ENCODE results near the gene TCF7L1.
A peak's percentile ranks its signal among the peaks of the same experiment; 100 is the strongest.

The TCF7L1 gene

GRCh38 chr2:85248773-85249509 is 115.7 kb downstream of the TCF7L1 start:
- no peak overlapping the region for H3K4me3 ChIP-seq (ENCODE audit: low read length)
- peak; percentile 44 for DNase-seq (ENCODE audit: low read depth)
- TF ChIP-seq CTCF (conservative IDR thresholded peaks at IDR 0.05; ENCODE audit: low read depth, low read length) = no peak

- H3K4me3 ChIP-seq (ENCODE audit: low read length) = no peak overlapping the region
- TF ChIP-seq CTCF (conservative IDR thresholded peaks at IDR 0.05; ENCODE audit: low read depth, low read length) = no peak
- DNase-seq (ENCODE audit: low read depth) = no peak
Measured at GRCh38 chr2:85250045-85250444, 116.9 kb downstream of the TCF7L1 start.

- DNase-seq (ENCODE audit: low read depth) = no peak
- TF ChIP-seq CTCF (conservative IDR thresholded peaks at IDR 0.05; ENCODE audit: low read depth, low read length) = no peak
- H3K4me3 ChIP-seq (ENCODE audit: low read length) = no peak overlapping the region
Measured at GRCh38 chr2:85251070-85251616, 118.0 kb downstream of the TCF7L1 start.

GRCh38 chr2:85253890-85254289 is 120.7 kb downstream of the TCF7L1 start:
- no peak overlapping the region for H3K4me3 ChIP-seq (ENCODE audit: low read length)
- no peak for DNase-seq (ENCODE audit: low read depth)
- TF ChIP-seq CTCF (conservative IDR thresholded peaks at IDR 0.05; ENCODE audit: low read depth, low read length) = no peak

GRCh38 chr2:85254540-85255300 is 121.5 kb downstream of the TCF7L1 start:
- TF ChIP-seq CTCF (conservative IDR thresholded peaks at IDR 0.05; ENCODE audit: low read depth, low read length) = no peak
- no peak for DNase-seq (ENCODE audit: low read depth)
- H3K4me3 ChIP-seq (ENCODE audit: low read length) = no peak overlapping the region

GRCh38 chr2:85255456-85255812 is 122.2 kb downstream of the TCF7L1 start:
- no peak for DNase-seq (ENCODE audit: low read depth)
- H3K4me3 ChIP-seq (ENCODE audit: low read length) = no peak overlapping the region
- TF ChIP-seq CTCF (conservative IDR thresholded peaks at IDR 0.05; ENCODE audit: low read depth, low read length) = no peak

All from retinal pigment epithelial cell (primary cell).